DMS53 treated with DMSO at 0.1 percent for 48 hours (cell line): ENCODE data around the gene DGKB.

Source experiments
- DNase-seq: peaks from one replicate; lab custom pipeline; 2025; ENCODE audit not compliant: unreplicated experiment; lab: John Stamatoyannopoulos, UW

The DGKB gene

GRCh38 chr7:14861456-14861855, 41.1 kb downstream of the DGKB start:
- DNase-seq, result no peak

DNA sequence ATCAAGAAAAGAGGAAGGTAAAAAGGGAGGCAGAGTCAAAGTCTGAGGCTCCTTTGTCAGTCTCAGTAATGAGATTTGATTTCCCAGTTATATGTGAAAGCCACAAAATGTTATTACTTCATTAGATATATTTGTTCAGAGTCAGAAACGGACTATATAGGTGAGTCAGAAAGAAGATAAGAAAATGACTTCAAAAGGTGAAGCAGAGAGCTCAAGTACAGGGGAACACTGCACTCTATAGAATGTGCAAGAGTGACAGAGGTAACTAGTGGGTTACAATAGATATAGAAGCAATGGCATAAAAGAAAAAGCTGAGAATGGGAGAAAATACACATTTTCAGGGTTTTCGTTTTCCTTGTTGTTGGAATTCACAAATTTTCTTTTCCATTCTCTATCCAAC, 43.3 kb downstream of the DGKB start:
- DNase-seq, result no peak

DNA sequence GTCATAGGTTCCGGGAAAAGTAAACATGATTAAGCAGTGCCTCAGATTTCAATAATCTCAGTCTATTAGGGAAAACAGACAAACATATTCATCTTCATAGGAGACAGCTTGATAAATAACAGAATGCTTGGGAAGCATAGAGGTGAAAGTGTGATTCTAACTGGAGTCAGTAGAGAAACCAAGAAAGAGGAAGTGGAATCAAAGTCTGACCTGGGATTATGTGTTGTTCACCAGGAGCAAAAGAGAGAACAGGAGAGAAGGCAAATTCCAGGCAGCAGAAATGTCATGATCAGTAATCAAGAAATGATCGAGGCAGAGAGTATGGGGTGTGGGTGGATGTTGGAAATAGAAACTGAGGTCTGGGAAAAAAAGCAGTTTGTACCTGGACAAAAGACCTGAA, 43.7 kb downstream of the DGKB start:
- DNase-seq, result no peak

DNA sequence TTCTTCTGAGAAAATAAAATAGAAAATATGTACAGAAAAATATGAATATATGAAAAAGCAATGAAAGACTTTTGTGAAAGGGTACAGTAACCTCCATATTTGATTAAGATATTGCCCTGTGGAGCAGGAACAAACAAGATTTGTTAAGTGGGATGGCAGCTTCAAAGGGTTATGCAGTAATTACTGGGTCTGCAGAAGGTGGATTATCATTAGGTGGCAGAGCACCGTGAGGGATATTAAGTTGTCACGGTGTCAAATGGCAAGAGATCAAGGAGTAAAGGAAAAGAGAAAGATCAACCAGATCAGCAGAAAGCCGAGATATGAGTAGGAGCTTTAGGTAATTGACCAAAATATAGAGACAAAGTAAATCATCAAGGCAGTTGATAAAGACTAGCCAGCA, 44.1 kb downstream of the DGKB start:
- peak; percentile 28 for DNase-seq

- no peak for DNase-seq
Observed at GRCh38 chr7:14855033-14855794, 47.3 kb downstream of the DGKB start.

DNA sequence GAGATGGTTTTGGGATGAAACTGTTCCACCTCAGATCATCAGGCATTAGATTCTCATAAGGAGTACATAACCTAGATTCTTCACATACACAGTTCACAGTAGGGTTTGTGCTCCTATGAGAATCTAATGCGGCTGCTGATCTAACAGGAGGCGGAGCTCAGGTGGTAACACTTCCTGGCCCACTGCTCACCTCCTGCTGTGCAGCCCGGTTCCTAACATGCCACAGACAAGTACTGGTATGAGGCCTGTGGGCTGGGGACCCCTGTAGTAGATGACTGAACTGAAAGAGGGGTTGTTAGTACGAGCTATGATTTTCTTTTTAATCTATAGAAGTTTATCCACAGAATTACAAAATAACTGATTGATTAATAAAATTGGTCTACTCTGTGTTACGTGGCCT, 48.1 kb downstream of the DGKB start:
- DNase-seq, result no peak

- DNase-seq, result peak; percentile 10
Observed at GRCh38 chr7:14851610-14852009, 50.9 kb downstream of the DGKB start.

GRCh38 chr7:14850039-14850438, 52.5 kb downstream of the DGKB start:
- DNase-seq, result peak; percentile 22

GRCh38 chr7:14846405-14846804, 56.1 kb downstream of the DGKB start:
- DNase-seq, result no peak

- DNase-seq, result no peak
Observed at GRCh38 chr7:14843755-14844154, 58.8 kb downstream of the DGKB start.

GRCh38 chr7:14842523-14842922, 60.0 kb downstream of the DGKB start:
- no peak for DNase-seq

DNA sequence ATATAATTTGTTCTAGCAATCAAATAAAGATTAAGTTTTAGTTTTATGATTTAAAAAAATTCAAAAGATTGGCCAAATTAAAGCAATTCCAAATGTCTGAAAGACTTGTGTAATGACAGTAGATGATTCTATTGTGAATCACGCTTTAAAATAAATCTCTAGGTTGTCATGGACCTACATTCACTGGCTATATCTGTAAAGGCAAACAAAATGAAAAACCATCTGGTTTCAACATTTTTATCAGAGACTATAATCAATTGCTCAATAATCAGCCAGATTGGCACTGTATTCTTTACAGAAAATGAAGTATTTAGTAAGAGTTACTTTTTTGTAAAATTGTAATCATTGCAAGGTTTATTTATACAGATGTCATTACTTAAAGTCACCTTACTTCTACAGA, 60.7 kb downstream of the DGKB start:
- no peak for DNase-seq

DNA sequence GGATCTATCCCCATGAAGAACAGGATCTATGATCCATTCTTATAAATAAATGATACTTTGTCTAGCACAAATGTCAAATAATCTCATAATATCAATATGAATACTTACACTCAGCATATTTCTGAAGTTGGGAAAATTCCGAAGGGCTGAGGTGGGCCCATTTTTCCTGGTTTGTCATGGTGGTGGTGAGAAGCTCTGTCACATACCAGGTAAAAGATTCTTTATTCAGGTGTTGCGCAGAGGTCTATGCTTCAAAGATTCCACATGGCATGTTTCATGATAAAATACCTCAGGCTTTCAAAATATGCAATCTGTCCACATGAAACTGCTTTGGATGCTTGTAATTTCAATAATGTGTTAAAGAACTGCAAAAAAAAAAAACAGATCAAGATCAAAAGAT, 61.5 kb downstream of the DGKB start:
- no peak for DNase-seq

GRCh38 chr7:14839307-14839706, 63.2 kb downstream of the DGKB start:
- no peak for DNase-seq

GRCh38 chr7:14837216-14837615, 65.3 kb downstream of the DGKB start:
- no peak for DNase-seq

GRCh38 chr7:14836571-14837189, 65.9 kb downstream of the DGKB start:
- DNase-seq, result no peak

GRCh38 chr7:14836006-14836405, 66.5 kb downstream of the DGKB start:
- DNase-seq, result no peak

DNA sequence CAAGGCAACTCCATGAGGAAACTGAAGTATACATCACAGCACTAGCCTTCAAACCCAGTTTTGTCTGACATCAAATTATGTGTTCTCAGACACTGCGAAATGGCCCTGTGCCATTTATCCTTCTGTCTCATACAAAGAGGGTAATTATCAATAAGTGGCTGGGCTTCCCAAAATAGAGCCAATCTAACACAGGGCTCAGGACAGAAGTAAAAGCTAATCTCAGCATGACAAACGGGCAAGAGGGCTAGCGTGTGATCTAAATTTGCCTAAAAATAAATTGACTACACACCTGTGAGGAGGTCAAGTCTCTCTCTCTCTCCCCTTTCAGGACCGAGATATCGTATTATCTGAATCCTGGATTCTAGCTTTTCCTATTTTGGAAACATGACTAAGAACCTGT, 67.2 kb downstream of the DGKB start:
- DNase-seq, result no peak

DNA sequence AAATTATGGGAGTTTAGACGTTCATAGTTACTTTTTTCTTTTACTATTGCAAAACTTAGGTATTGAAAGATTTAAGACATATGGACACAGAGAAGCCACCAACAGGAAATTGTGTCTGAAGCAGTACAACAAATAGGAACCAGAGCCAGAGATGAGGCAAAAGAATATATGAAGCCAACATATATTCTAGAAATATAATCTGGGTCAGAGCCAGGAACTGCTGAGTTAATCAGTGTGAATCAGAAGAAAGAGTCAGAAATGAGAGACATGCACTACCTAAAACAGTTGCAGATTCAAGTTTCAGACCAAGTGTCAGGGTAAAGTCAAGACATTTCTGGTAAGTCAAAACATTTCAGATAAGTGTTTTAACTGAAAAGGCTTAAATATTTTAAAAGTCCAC, 67.7 kb downstream of the DGKB start:
- no peak for DNase-seq

DNA sequence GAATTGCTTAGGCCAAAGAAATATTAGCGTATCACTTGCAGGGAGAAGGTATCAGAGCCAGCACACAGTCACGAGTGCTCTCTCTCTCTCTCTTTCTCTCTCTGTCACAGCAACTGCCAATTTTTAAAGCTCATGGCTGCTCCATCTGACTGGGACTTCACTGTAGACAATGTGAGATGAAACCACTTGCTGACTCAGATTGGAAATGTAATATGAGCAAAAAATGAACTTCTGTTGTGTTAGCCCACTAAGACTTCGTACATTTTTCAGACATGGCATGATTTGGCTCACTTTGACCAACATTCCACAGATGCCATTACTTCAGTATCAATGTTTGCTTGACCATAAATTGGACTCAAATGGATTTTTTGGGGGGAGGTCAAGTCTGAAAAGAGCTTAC, 68.1 kb downstream of the DGKB start:
- DNase-seq, result no peak

GRCh38 chr7:14833707-14834106, 68.8 kb downstream of the DGKB start:
- no peak for DNase-seq

DNA sequence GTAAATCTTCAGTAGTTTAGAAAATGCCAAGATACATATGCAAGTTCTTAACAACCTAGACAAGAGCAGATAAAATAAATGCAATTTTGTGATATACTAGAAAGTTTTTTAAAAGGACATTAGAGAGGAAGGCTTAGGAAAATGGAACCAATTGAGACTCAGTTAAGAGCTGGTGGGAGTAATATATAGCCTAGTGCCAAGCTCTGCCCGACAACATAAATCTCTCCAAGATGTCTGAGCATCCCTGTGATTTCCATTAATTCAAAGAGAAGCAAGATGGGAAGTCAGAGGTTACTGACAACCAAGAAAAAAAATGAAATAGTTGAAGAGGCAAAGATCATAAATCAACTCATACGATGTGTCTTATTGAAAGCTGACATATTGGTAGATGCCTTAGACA, 74.5 kb downstream of the DGKB start:
- no peak for DNase-seq

GRCh38 chr7:14826426-14826825, 76.1 kb downstream of the DGKB start:
- no peak for DNase-seq
